KMS-11 (cell line): ENCODE measurements around the gene TMEM125.

Source experiments
- H2AFZ ChIP-seq: fragments of 200-600 bp; sonication (generic); 2 replicates; pipeline ENCODE4 v1.6.1; 2016; ENCODE audit warnings: antibody characterized with exemption, mixed run types, low read depth
- H3K27ac ChIP-seq: fragments of 200-600 bp; sonication (generic); 2 replicates; pipeline ENCODE4 v1.6.1; 2016; ENCODE audit warnings: mild to moderate bottlenecking, mixed run types
- H3K27me3 ChIP-seq: fragments of 200-600 bp; sonication (generic); 2 replicates; pipeline ENCODE4 v1.6.1; 2017; ENCODE audit warnings: mild to moderate bottlenecking, low read depth, mixed run types, moderate library complexity; ENCODE audit not compliant: insufficient read depth
- H3K36me3 ChIP-seq: fragments of 200-600 bp; sonication (generic); 2 replicates; pipeline ENCODE4 v1.6.1; 2017; ENCODE audit warnings: mild to moderate bottlenecking, mixed run types; ENCODE audit not compliant: insufficient read depth
- H3K4me1 ChIP-seq: fragments of 200-600 bp; sonication (generic); 2 replicates; pipeline ENCODE4 v1.6.1; 2016; ENCODE audit warnings: mild to moderate bottlenecking, low read depth, mixed run types; ENCODE audit not compliant: poor library complexity, severe bottlenecking
- H3K4me2 ChIP-seq: fragments of 200-600 bp; sonication (generic); 2 replicates; pipeline ENCODE4 v1.7.0; 2016; ENCODE audit warnings: mild to moderate bottlenecking, mixed run types
- H3K4me3 ChIP-seq: fragments of 200-600 bp; sonication (generic); IDR thresholded peaks from 2 replicates; pipeline ENCODE4 v1.6.1; 2017; ENCODE audit warnings: low read depth, low read length, mixed read lengths; ENCODE audit not compliant: insufficient read depth
- H3K79me2 ChIP-seq: fragments of 200-600 bp; sonication (generic); 2 replicates; pipeline ENCODE4 v1.6.1; 2016; ENCODE audit warnings: low read depth, mixed run types; ENCODE audit not compliant: insufficient read depth
- H3K9ac ChIP-seq: fragments of 200-600 bp; sonication (generic); 2 replicates; pipeline ENCODE4 v1.6.1; 2016; ENCODE audit warnings: mild to moderate bottlenecking, mixed run types
- H4K20me1 ChIP-seq: fragments of 200-600 bp; sonication (generic); 2 replicates; pipeline ENCODE4 v1.6.1; 2016; ENCODE audit warnings: mild to moderate bottlenecking, mixed run types; ENCODE audit not compliant: insufficient read depth
- CTCF ChIP-seq: fragments of 200-600 bp; sonication (generic); conservative IDR thresholded peaks from 2 replicates; pipeline ENCODE4 v1.6.1; 2017; ENCODE audit warnings: low read depth, mild to moderate bottlenecking, antibody characterized with exemption, low read length, moderate library complexity, mixed read lengths

TMEM125 gene

GRCh38 chr1:43239484-43239883 lies 30.3 kb upstream of the TMEM125 start:
- Histone ChIP-seq H3K4me2 (no peak overlapping the region), H3K27me3 (no peaks in the 10 kb centered on the region), H3K27ac (no peak overlapping the region)

GRCh38 chr1:43241413-43241836 lies 28.4 kb upstream of the TMEM125 start:
- H3K4me3 ChIP-seq, result no peak overlapping the region
- H3K27me3 ChIP-seq, result no peaks in the 10 kb centered on the region
- no peak for TF ChIP-seq CTCF
- H4K20me1 ChIP-seq, result no peaks in the 10 kb centered on the region
- H3K4me1 ChIP-seq, result no peaks in the 10 kb centered on the region
- H3K27ac ChIP-seq, result no peak overlapping the region
- no peaks in the 10 kb centered on the region for H3K36me3 ChIP-seq
- H2AFZ ChIP-seq, result no peak overlapping the region
- no peak overlapping the region for H3K4me2 ChIP-seq
- no peak overlapping the region for H3K9ac ChIP-seq
- H3K79me2 ChIP-seq, result no peaks in the 10 kb centered on the region

More at GRCh38 chr1:43239484-43239883, 30.3 kb upstream of the TMEM125 start:
- H3K36me3 ChIP-seq, result no peaks in the 10 kb centered on the region
- TF ChIP-seq CTCF, result no peak
- no peak overlapping the region for H2AFZ ChIP-seq
- H3K4me1 ChIP-seq, result no peaks in the 10 kb centered on the region
- H3K4me3 ChIP-seq, result no peak overlapping the region
- H3K9ac ChIP-seq, result no peak overlapping the region
- no peaks in the 10 kb centered on the region for H3K79me2 ChIP-seq
- H4K20me1 ChIP-seq, result no peaks in the 10 kb centered on the region

GRCh38 chr1:43243299-43243698 lies 26.5 kb upstream of the TMEM125 start:
- Histone ChIP-seq H3K4me3 (no peak overlapping the region), H3K9ac (no peak overlapping the region), H3K27me3 (no peaks in the 10 kb centered on the region), H3K79me2 (no peaks in the 10 kb centered on the region), H3K4me1 (no peaks in the 10 kb centered on the region), H2AFZ (no peak overlapping the region), H3K36me3 (no peaks in the 10 kb centered on the region), H4K20me1 (no peaks in the 10 kb centered on the region), H3K27ac (no peak overlapping the region), H3K4me2 (no peak overlapping the region)
- TF ChIP-seq CTCF, result no peak

GRCh38 chr1:43246466-43247213 lies 23.1 kb upstream of the TMEM125 start:
- TF ChIP-seq CTCF, result no peak
- Histone ChIP-seq H4K20me1 (no peaks in the 10 kb centered on the region), H3K36me3 (no peaks in the 10 kb centered on the region)

More at GRCh38 chr1:43246466-43247213, 23.1 kb upstream of the TMEM125 start:
- H3K27ac ChIP-seq, result no peak overlapping the region
- no peaks in the 10 kb centered on the region for H3K79me2 ChIP-seq
- H3K4me3 ChIP-seq, result no peak overlapping the region
- H3K4me1 ChIP-seq, result no peaks in the 10 kb centered on the region
- H3K27me3 ChIP-seq, result no peaks in the 10 kb centered on the region
- H2AFZ ChIP-seq, result no peak overlapping the region
- no peak overlapping the region for H3K4me2 ChIP-seq
- no peak overlapping the region for H3K9ac ChIP-seq
